HEK293T (cell line): ENCODE measurements around the gene ZNF646.

ENCODE experiments used
- ARNT ChIP-seq: fragments of 450-650 bp; IDR thresholded peaks from 2 replicates; pipeline ENCODE4 v1.6.1; 2017; ENCODE audit warnings: mild to moderate bottlenecking
- BHLHE40 ChIP-seq: fragments of 450-650 bp; IDR thresholded peaks from 2 replicates; pipeline ENCODE4 v1.6.1; 2016; ENCODE audit warnings: mild to moderate bottlenecking, moderate library complexity, borderline replicate concordance
- FOXA1 ChIP-seq: fragments of 450-650 bp; IDR thresholded peaks from 2 replicates; pipeline ENCODE4 v1.6.1; 2016; ENCODE audit warnings: mild to moderate bottlenecking
- HDGF ChIP-seq: fragments of 450-650 bp; IDR thresholded peaks from 2 replicates; pipeline ENCODE4 v1.6.1; 2017; ENCODE audit warnings: antibody characterized with exemption, borderline replicate concordance
- SP1 ChIP-seq: fragments of 450-650 bp; IDR thresholded peaks from 2 replicates; pipeline ENCODE4 v1.6.1; 2017
- TARDBP ChIP-seq: fragments of 450-650 bp; IDR thresholded peaks from 2 replicates; pipeline ENCODE4 v1.6.1; 2016

GRCh38 chr16:31073970-31074813 lies at the start of gene ZNF646, which contains the start of gene ZNF668:
- TF ChIP-seq TARDBP (no peak), HDGF (no peak), ARNT (peak; percentile 93), BHLHE40 (no peak), FOXA1 (no peak), SP1 (no peak)
